ENCODE data around the gene TCF4.

- TF ChIP-seq EZH2phosphoT487 (IDR thresholded peaks at IDR 0.05; ENCODE audit: borderline replicate concordance, low read depth, low read length) (no peak), CTCF (conservative IDR thresholded peaks at IDR 0.05; ENCODE audit: low read length) (no peak)
Measured at GRCh38 chr18:55457028-55457427, 131.0 kb downstream of the TCF4 start.

Measured in OCI-LY7 (cell line).